HG02678 (cell line): ENCODE measurements around the gene JAK2.
"Not testable (repeated sequence)": the region's sequence is repeated elsewhere in the genome, so short reads cannot be mapped to it uniquely, and the experiment has no call there.

Source experiments
- ATAC-seq: cut with Tn5 transposase; IDR thresholded peaks from one replicate; pipeline ENCODE4 v1.9.1; 2021; ENCODE audit warnings: mild to moderate bottlenecking, moderate library complexity; ENCODE audit not compliant: unreplicated experiment

Gene JAK2

GRCh38 chr9:4984621-4985385, at the start of gene JAK2:
Gene JAK2, plus strand, starts transcription at chr9:4985272. Its CDS starts 36,716 bp downstream, at chr9:5021988.
- peak; percentile 73 for ATAC-seq

GRCh38 chr9:4936277-4936676, 48.8 kb upstream of the JAK2 start:
- ATAC-seq = no peak

- ATAC-seq = peak; percentile 47
Observed at GRCh38 chr9:4936823-4937222, 48.2 kb upstream of the JAK2 start.

DNA sequence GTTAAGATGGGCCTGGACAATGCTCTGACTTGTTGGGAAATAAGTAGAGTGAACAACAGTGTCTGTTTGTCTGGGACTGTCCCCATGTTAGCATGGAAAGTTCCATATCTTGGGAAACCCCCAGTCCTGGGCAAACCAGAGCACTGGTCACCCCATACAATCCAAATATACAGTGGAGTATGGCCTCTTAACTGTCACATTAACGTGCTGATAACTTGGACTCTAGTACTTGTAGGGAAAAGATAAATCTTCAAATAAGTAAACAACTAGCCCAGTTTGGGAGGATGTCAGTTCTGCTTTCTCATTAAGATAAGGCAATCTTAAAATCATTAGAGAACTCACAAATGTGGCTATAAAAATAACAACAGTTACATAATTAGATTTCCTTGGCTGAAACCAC, 47.6 kb upstream of the JAK2 start:
- no peak for ATAC-seq

GRCh38 chr9:4938496-4938895, 46.6 kb upstream of the JAK2 start:
- no peak for ATAC-seq

- ATAC-seq = peak; percentile 94
Observed at GRCh38 chr9:4939118-4939561, 45.9 kb upstream of the JAK2 start.

GRCh38 chr9:4942042-4942691, 42.9 kb upstream of the JAK2 start:
- ATAC-seq = not testable (repeated sequence)

- no peak for ATAC-seq
Observed at GRCh38 chr9:4943346-4943745, 41.7 kb upstream of the JAK2 start.

DNA sequence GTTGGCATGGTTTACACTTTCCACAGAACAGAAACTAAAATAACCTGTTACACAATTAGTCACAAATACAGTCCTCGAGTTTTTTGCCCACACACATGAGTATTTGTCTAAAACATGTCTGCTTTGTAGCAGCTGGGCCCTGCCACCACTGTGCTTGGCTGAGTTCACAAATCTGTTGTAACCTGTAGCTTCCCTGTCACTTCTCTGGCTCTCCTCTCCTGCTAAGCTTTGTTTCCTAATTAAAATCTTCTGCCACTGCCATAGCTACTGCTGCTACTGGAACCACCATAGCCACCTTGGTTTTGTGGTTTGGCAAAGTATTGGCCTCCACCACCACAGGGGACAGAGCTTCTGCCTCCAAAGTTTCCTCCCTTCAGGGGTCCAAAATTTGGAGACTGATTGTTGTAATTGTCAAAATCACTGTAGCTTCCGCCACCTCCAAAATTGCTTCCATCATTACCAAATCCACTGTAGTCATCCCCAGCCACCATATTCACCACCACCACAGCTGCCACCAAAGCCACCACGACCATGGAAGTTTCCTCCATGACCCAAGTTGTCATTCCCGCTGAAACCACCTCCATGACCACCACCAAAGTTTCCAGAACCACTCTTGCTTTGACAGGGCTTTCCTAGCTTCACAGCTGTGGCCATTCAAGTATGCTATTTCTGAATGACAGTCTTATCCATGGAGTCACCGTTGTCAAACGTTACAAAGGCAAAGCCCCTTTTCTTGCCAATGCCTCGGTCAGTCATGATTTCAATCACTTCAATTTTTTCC, 40.5 kb upstream of the JAK2 start:
- not testable (repeated sequence) for ATAC-seq

DNA sequence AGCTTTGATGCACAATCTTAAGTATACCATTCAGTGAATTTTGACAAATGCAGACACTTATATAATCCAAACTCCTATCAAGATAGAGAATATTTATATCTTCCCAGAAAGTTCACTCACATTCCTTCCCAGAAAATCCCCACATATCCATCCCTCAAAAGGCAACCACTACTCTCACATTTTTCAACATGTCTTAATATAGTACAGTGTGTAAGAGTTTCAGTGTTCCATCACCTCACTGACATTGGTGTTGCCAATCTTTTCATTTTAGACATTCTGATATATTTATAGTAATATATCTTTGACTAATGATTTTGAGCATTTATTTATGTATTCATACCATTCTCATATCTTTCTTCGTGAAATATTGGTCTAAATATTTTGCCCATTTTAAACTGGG, 38.1 kb upstream of the JAK2 start:
- ATAC-seq = no peak

DNA sequence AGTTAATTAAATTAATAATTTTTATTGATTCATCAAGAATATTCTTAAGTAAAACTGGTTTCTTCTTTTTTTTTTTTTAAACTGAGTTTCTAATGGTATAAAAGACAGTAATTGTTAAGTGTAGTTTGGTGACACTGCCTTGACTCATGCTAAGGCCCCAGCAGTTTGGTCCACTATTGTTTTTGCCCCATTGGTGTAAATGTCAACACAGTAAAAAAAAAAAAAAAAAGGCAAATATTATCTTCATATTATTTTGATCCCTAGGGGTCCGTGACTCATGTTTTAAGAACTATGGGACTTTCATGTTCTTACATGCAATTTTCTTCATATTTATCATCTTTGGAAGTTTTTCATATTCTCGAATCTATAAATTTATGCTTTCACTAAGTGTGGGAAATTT, 29.2 kb upstream of the JAK2 start:
- ATAC-seq = no peak

DNA sequence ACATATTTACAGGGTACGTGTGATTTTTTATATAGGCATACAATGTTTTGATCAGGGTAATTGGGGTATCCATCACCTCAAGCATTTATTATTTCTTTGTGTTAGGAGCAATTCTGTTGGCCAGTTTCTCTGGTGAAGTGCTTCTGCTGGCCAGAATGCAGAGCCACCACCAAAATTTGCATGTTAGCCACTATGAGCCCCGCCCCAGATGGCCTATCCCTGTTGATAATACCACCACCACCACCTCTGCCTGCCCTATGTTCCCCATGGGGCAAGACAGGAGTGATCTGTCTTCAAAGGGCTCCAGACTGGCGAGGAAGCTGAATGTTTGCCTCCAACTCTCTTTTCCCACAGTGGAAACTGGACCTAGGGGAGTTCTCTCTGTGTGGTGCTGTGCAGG, 26.0 kb upstream of the JAK2 start:
- no peak for ATAC-seq

DNA sequence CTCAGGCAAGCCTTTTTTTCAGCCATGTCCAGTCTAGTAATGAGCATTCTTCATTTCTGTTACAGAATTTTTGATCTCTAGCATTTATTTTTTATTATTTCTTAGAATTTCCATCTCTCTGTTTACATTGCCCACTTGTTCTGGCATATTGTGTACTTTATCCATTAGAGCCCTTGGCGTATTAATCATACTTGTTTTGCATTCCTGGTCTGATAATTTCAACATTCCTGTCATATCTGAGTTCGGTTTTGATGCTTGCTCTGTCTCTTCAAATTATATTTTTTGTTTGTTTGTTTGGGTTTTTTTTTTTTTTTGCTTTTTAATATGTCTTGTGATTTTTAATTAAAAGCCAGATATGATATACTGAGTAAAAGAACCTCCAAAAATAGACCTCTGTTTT, 23.0 kb upstream of the JAK2 start:
- ATAC-seq = no peak

- ATAC-seq = no peak
Observed at GRCh38 chr9:4964540-4964939, 20.5 kb upstream of the JAK2 start.

GRCh38 chr9:4965174-4965821, 19.8 kb upstream of the JAK2 start:
- ATAC-seq = no peak

- ATAC-seq = no peak
Observed at GRCh38 chr9:4967523-4967922, 17.5 kb upstream of the JAK2 start.

DNA sequence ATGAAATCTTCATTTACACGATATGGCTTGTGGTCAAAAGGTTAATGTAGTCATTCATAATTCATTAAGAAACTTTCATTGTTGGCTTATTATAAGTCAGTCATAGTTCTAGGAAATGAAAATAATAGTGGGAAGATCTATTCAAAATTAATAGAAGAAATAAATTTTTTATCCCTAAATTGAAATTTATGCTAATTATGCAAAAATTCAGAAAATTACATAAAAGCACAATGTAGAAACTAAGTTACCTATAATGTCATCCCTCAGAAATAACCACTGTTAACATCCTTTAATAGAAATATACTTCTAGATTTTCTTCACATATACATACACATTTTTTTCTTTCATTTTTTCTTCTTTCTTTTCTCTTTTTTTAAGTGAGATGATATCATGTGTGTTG, 15.9 kb upstream of the JAK2 start:
- ATAC-seq = no peak

DNA sequence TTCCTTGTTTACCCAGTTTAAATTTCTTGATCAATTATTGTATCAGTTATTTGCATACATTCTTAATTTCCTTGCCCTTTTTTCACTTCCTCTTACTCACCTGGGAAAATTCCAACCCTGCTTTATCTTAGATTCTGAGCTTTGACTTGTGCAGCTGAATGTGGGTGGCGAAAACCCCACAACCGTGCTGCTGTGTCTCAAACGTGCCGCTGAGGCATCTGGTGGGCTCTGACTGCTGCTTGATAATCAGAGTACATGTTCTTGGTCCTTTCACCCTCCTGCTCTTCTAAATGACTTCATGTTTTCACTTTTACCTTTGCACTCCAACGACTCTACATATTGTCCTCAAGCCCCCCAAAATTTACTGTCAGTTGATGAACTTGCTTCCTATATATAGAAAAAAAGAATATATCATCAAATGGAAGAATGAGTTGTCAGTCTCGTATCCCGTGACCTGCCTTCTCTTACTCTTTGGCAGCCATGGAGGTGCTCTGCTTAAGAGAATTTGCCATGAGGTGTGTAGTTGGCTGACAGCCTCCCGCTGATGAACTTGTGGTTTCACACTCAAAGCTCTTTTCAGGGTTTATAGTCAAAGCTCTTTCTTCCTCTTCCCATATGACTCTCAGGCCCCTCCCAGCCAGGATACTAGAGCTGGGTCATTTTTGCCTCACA, 14.0 kb upstream of the JAK2 start:
- peak; percentile 90 for ATAC-seq

DNA sequence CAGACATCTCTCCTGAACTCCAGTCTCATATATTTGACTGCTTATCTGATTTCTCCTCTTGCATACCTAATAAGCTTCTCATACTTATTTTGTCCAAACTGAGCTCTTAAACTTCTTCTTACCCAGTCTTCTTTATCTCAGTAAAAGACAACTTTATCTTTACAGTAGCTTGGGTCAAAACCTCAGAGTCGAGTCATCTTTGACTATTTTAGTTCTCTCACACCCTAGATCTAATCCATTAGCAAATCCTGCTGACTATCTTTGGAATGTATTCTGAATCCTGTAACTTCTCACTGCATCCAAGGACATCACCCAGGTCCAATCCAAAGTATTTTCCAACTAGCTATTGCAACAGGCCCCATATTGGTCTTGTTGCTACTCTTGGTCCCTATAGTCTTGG, 11.8 kb upstream of the JAK2 start:
- ATAC-seq = no peak

GRCh38 chr9:4973902-4974301, 11.2 kb upstream of the JAK2 start:
- ATAC-seq = no peak

- ATAC-seq = no peak
Observed at GRCh38 chr9:4979239-4979638, 5.8 kb upstream of the JAK2 start.
